Neutrophil (primary cell): ENCODE measurements around the gene SLC35D3.

ENCODE experiments used
- H3K27ac ChIP-seq: fragments of 200-600 bp; sonication (generic); 2 replicates; pipeline ENCODE4 v1.5.1; 2016; ENCODE audit warnings: mild to moderate bottlenecking, moderate library complexity
- H3K27me3 ChIP-seq: fragments of 200-600 bp; sonication (generic); 2 replicates; pipeline ENCODE4 v1.6.0; 2016; ENCODE audit warnings: mild to moderate bottlenecking
- H3K36me3 ChIP-seq: fragments of 200-600 bp; sonication (generic); 2 replicates; pipeline ENCODE4 v1.5.1; 2017
- H3K4me1 ChIP-seq, 2 experiments: fragments of 200-600 bp in 1 of 2; sonication (generic) in 1 of 2; 1 replicate in 1 of 2; 2 replicates in 1 of 2; pipeline versions ENCODE4 v1.5.1 to v1.6.1; 2013 to 2016; ENCODE audit warnings: low read depth in 1 of 2, low read length in 1 of 2, mild to moderate bottlenecking in 1 of 2, moderate library complexity in 1 of 2; ENCODE audit not compliant: control insufficient read depth in 1 of 2, insufficient read depth in 1 of 2
- H3K4me3 ChIP-seq, 2 experiments: fragments of 200-600 bp in 1 of 2; sonication (generic) in 1 of 2; 1 replicate in 1 of 2; 2 replicates in 1 of 2; pipeline ENCODE4 v1.5.1; 2013 to 2016; ENCODE audit warnings: low read depth in 1 of 2, low read length in 1 of 2, mild to moderate bottlenecking in 1 of 2, moderate library complexity in 1 of 2
- H3K9me3 ChIP-seq: fragments of 200-600 bp; sonication (generic); 2 replicates; pipeline ENCODE4 v1.5.1; 2016
- CTCF ChIP-seq: fragments of 200-600 bp; sonication (generic); IDR thresholded peaks from 2 replicates; pipeline ENCODE4 v1.5.1; 2016; ENCODE audit warnings: antibody characterized with exemption

The SLC35D3 gene

GRCh38 chr6:136889271-136890193 is 32.6 kb upstream of the SLC35D3 start:
- no peak overlapping the region for H3K4me3 ChIP-seq
- peaks cover 0 to 7% of the 10 kb centered on the region in 2 experiments for H3K4me1 ChIP-seq

GRCh38 chr6:136890194-136890839 is 31.8 kb upstream of the SLC35D3 start:
- peaks cover 0 to 7% of the 10 kb centered on the region in 2 experiments for H3K4me1 ChIP-seq
- no peaks in the 10 kb centered on the region for H3K36me3 ChIP-seq
- no peaks in the 10 kb centered on the region for H3K9me3 ChIP-seq
- no peak overlapping the region for H3K4me3 ChIP-seq
- H3K27me3 ChIP-seq = no peaks in the 10 kb centered on the region
- TF ChIP-seq CTCF = no peak
- H3K27ac ChIP-seq = no peak overlapping the region

More at GRCh38 chr6:136889271-136890193, 32.6 kb upstream of the SLC35D3 start:
- no peak overlapping the region for H3K27ac ChIP-seq
- no peaks in the 10 kb centered on the region for H3K9me3 ChIP-seq
- no peaks in the 10 kb centered on the region for H3K36me3 ChIP-seq
- H3K27me3 ChIP-seq = no peaks in the 10 kb centered on the region
- TF ChIP-seq CTCF = no peak

DNA sequence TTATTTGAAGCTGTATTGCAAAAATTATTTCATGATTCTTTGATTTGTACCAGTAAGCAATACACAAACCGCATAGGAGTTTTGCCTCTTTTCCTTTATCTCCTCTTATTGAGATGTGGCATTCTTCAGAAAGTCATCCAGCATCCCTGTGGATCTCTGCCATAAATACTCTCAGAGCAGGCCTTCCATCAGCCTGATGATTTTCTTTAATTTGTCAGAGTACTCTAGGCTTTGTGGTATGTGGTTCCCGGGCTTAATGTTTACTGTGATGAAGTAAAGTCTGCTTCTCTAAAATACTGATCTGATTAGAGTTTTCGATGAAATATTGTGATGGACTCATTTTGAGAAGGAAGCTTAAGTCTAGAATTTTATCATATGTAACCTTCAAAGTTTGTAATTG is 31.1 kb upstream of the SLC35D3 start:
- no peaks in the 10 kb centered on the region for H3K36me3 ChIP-seq
- H3K4me3 ChIP-seq = no peak overlapping the region
- no peak for TF ChIP-seq CTCF

GRCh38 chr6:136893187-136893586 is 28.9 kb upstream of the SLC35D3 start:
- Histone ChIP-seq H3K4me3 (no peak overlapping the region), H3K27ac (no peak overlapping the region), H3K27me3 (no peaks in the 10 kb centered on the region), H3K36me3 (no peaks in the 10 kb centered on the region), H3K9me3 (no peaks in the 10 kb centered on the region), H3K4me1 (peaks cover 0 to 7% of the 10 kb centered on the region in 2 experiments)
- TF ChIP-seq CTCF = no peak

More for the DNA sequence above, 31.1 kb upstream of the SLC35D3 start:
- Histone ChIP-seq H3K27me3 (no peaks in the 10 kb centered on the region), H3K27ac (no peak overlapping the region), H3K9me3 (no peaks in the 10 kb centered on the region), H3K4me1 (peaks cover 0 to 7% of the 10 kb centered on the region in 2 experiments)

DNA sequence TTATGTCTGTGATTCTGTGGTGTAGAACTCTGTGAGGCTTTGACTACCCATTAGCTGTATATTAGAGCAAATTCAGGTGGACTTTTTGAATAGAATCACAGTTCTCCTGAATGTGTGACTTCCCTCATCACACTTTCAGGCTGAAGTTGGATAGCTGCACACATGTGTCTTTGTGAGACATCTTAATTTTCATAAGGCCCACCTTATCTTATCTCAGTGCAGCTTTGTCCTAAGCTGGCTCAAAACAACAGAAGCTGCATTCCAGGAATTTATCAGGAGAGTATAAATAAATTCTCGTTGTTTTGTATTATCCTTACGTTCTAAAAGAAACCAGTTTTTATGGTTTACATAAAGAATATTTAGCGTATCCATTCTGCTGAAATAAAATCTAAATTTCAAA is 26.2 kb upstream of the SLC35D3 start:
- H3K27me3 ChIP-seq = no peaks in the 10 kb centered on the region
- H3K36me3 ChIP-seq = no peaks in the 10 kb centered on the region
- no peaks in the 10 kb centered on the region for H3K9me3 ChIP-seq
- no peak overlapping the region for H3K4me3 ChIP-seq
- no peak overlapping the region for H3K27ac ChIP-seq
- no peaks in the 10 kb centered on the region for H3K4me1 ChIP-seq
- no peak for TF ChIP-seq CTCF
